Aorta (tissue), 5 donors: Measurements from ENCODE around the gene DENND5A. TPM values are rescaled to one million over a fixed set of nuclear protein-coding genes. Genes with fewer than 3 reads are reported as not detected.
"Not testable (repeated sequence)": the region's sequence is repeated elsewhere in the genome, so short reads cannot be mapped to it uniquely, and the experiment has no call there.

Experiments used
- ATAC-seq: fragments of 200-7000 bp; cut with Tn5 transposase; one replicate; pipeline ENCODE4 v1.9.1; 2022; ENCODE audit warnings: moderate library complexity; ENCODE audit not compliant: low FRiP score
- DNase-seq, 2 donors: peaks; one replicate each; pipeline ENCODE4 v3.0.0-alpha.2; 2020
- H3K27ac ChIP-seq, 2 donors: one replicate each; pipeline ENCODE4 v1.5.1; 2013; ENCODE audit warnings: low read length in 2 of 2, mild to moderate bottlenecking in 2 of 2, moderate library complexity in 2 of 2, control low read depth in 1 of 2, inconsistent platforms in 1 of 2, low read depth in 1 of 2
- H3K27me3 ChIP-seq, 2 donors: one replicate each; pipeline ENCODE4 v1.6.1; 2013; ENCODE audit warnings: control low read depth in 1 of 2, low read length in 1 of 2, mild to moderate bottlenecking in 1 of 2, moderate library complexity in 1 of 2; ENCODE audit not compliant: insufficient read depth in 2 of 2, control insufficient read depth in 1 of 2
- H3K36me3 ChIP-seq, 2 donors: one replicate each; pipeline ENCODE4 v1.6.1; 2013; ENCODE audit warnings: control low read depth in 1 of 2, low read length in 1 of 2, mild to moderate bottlenecking in 1 of 2; ENCODE audit not compliant: insufficient read depth in 2 of 2, control insufficient read depth in 1 of 2
- H3K4me1 ChIP-seq, 2 donors: one replicate each; pipeline ENCODE4 v1.6.1; 2013; ENCODE audit warnings: low read length in 2 of 2, control low read depth in 1 of 2, mild to moderate bottlenecking in 1 of 2, moderate library complexity in 1 of 2; ENCODE audit not compliant: insufficient read depth in 2 of 2, control insufficient read depth in 1 of 2
- H3K4me3 ChIP-seq, 2 donors: one replicate each; pipeline ENCODE4 v1.5.1; 2013; ENCODE audit warnings: low read length in 2 of 2, control low read depth in 1 of 2, mild to moderate bottlenecking in 1 of 2
- H3K9me3 ChIP-seq: one replicate; pipeline ENCODE4 v1.6.1; 2013; ENCODE audit warnings: mild to moderate bottlenecking, low read length; ENCODE audit not compliant: control insufficient read depth
- WGBS, 2 donors: extraction: QIAGEN DNeasy Blood & Tissue Kit; methylation state at CpG; one replicate each; pipeline ENCODE4 v1.1.7; 2013; 5-methylcytosine and 5-hydroxymethylcytosine counted together
- intact Hi-C, 2 donors: fragments of 100-400 bp; cut with DNase I; formaldehyde crosslinking; loops; one replicate each; pipeline versions ENCODE4 v1.14.2 to v1.15.0; 2022
- polyA plus RNA-seq, 2 donors: library from polyadenylated mRNA; stranded (reverse); fragments of 200-250 nt; gene quantifications; one replicate each; pipeline ENCODE4 v1.2.3, GENCODE V29; 2013
- total RNA-seq, 2 donors: library from RNA; stranded (reverse); fragmentation: NEBNext Ultra II Directional; extraction: Animal tissue kit (Norgen Biotek cat#: 25700); gene quantifications; one replicate each; pipeline ENCODE4 v1.2.1, GENCODE V29; 2021
- donor health status: healthy with polysubstance abuse.
- donor health status: Bipolar disorder and iron deficiency.
- donor health status: DM: no; HTN: no; CAD: no.
- donor health status: DM: no; HTN: no; CAD: no.
- donor health status: DM: yes; HTN: yes; CAD: no.

Gene DENND5A
- total and polyA plus RNA-seq, 4 donors: 56.0 to 155 (median 96.1) TPM

GRCh38 chr11:9231848-9232177 is 33.3 kb downstream of the DENND5A start:
- ATAC-seq (no peak), DNase-seq (no peak)
- intact Hi-C loops: no loop called here
- H3K9me3 ChIP-seq: no peaks in the 10 kb centered on the region
- H3K27me3 ChIP-seq: no peaks in the 10 kb centered on the region
- no peak overlapping the region for H3K27ac ChIP-seq
- H3K4me1 ChIP-seq: peaks cover 0 to 8% of the 10 kb centered on the region in 2 donors
- peak overlapping the region in 1 of 2 donors; percentile 24 for H3K4me3 ChIP-seq
- WGBS, 2 donors: 0% methylated on average over 1 of the region's 1 CpG
- no peaks in the 10 kb centered on the region for H3K36me3 ChIP-seq

- Histone ChIP-seq H3K27ac (no peak overlapping the region), H3K36me3 (no peaks in the 10 kb centered on the region), H3K27me3 (no peaks in the 10 kb centered on the region), H3K4me1 (peaks cover 0 to 8% of the 10 kb centered on the region in 2 donors), H3K4me3 (no peak overlapping the region), H3K9me3 (no peaks in the 10 kb centered on the region)
- ATAC-seq (no peak), DNase-seq (no peak)
- WGBS, 2 donors: 82 to 83% methylated on average over 3 of the region's 3 CpGs
- intact Hi-C loops: no loop called here
These were observed 34.9 kb downstream of the DENND5A start for GRCh38 chr11:9230296-9230695.

GRCh38 chr11:9228091-9228490 is 37.1 kb downstream of the DENND5A start:
- Histone ChIP-seq H3K27me3 (no peaks in the 10 kb centered on the region), H3K36me3 (no peaks in the 10 kb centered on the region), H3K27ac (no peak overlapping the region), H3K4me3 (no peak overlapping the region), H3K4me1 (peaks cover 0 to 8% of the 10 kb centered on the region in 2 donors), H3K9me3 (no peaks in the 10 kb centered on the region)
- WGBS, 2 donors: 73 to 81% methylated on average over 5 of the region's 5 CpGs
- DNase-seq (no peak), ATAC-seq (no peak)
- intact Hi-C loops: no loop called here

- no peaks in the 10 kb centered on the region for H3K36me3 ChIP-seq
- H3K27me3 ChIP-seq: no peaks in the 10 kb centered on the region
- H3K4me1 ChIP-seq: peaks cover 0 to 5% of the 10 kb centered on the region in 2 donors
- no peaks in the 10 kb centered on the region for H3K9me3 ChIP-seq
- intact Hi-C loops: no loop called here
- no peak for DNase-seq
- no peak for ATAC-seq
- no peak overlapping the region for H3K27ac ChIP-seq
- H3K4me3 ChIP-seq: no peak overlapping the region
- WGBS, 2 donors: 86 to 96% methylated on average over 1 of the region's 1 CpG
These were observed 39.3 kb downstream of the DENND5A start for GRCh38 chr11:9225748-9226298.

- no peaks in the 10 kb centered on the region for H3K9me3 ChIP-seq
- no peak overlapping the region for H3K4me3 ChIP-seq
- H3K4me1 ChIP-seq: peaks cover 0 to 1% of the 10 kb centered on the region in 2 donors
- no peaks in the 10 kb centered on the region for H3K36me3 ChIP-seq
- intact Hi-C loops: no loop called here
- no peak for DNase-seq
- H3K27ac ChIP-seq: no peak overlapping the region
- 34 to 38% methylated on average over 3 of the region's 3 CpGs for WGBS, 2 donors
- no peaks in the 10 kb centered on the region for H3K27me3 ChIP-seq
- no peak for ATAC-seq
These were observed 42.5 kb downstream of the DENND5A start for GRCh38 chr11:9222654-9223053.

GRCh38 chr11:9220853-9221252 is 44.3 kb downstream of the DENND5A start:
- H3K27ac ChIP-seq, DNase-seq, H3K9me3 ChIP-seq, H3K4me1 ChIP-seq, ATAC-seq, H3K27me3 ChIP-seq, H3K4me3 ChIP-seq, H3K36me3 ChIP-seq, intact Hi-C loops: not testable (repeated sequence)
- 98% methylated on average over 9 of the region's 9 CpGs for WGBS, 2 donors

GRCh38 chr11:9219572-9219971 is 45.6 kb downstream of the DENND5A start:
- Histone ChIP-seq H3K27ac (no peak overlapping the region), H3K27me3 (no peaks in the 10 kb centered on the region), H3K9me3 (no peaks in the 10 kb centered on the region), H3K4me3 (no peak overlapping the region), H3K4me1 (peaks cover 0 to 3% of the 10 kb centered on the region in 2 donors), H3K36me3 (no peaks in the 10 kb centered on the region)
- WGBS, 2 donors: 7 to 13% methylated on average over 2 of the region's 2 CpGs
- DNase-seq (no peak), ATAC-seq (peak; percentile 57)
- intact Hi-C loops: no loop called here

- no peaks in the 10 kb centered on the region for H3K36me3 ChIP-seq
- intact Hi-C loops: no loop called here
- H3K4me1 ChIP-seq: peaks cover 0 to 3% of the 10 kb centered on the region in 2 donors
- WGBS, 2 donors: 45% methylated on average over 2 of the region's 2 CpGs
- no peaks in the 10 kb centered on the region for H3K27me3 ChIP-seq
- peak overlapping the region; percentile 5 to 44 for H3K27ac ChIP-seq
- no peak overlapping the region for H3K4me3 ChIP-seq
- no peaks in the 10 kb centered on the region for H3K9me3 ChIP-seq
- peak; percentile 64 for ATAC-seq
- no peak for DNase-seq
These were observed 46.0 kb downstream of the DENND5A start for GRCh38 chr11:9219115-9219514.

GRCh38 chr11:9214765-9215164 is 50.4 kb downstream of the DENND5A start:
- 75% methylated on average over 5 of the region's 5 CpGs for WGBS, 2 donors
- Histone ChIP-seq H3K36me3 (no peaks in the 10 kb centered on the region), H3K27ac (no peak overlapping the region), H3K9me3 (no peaks in the 10 kb centered on the region), H3K4me3 (no peak overlapping the region), H3K4me1 (peaks cover under 1 to 3% of the 10 kb centered on the region in 2 donors), H3K27me3 (no peaks in the 10 kb centered on the region)
- ATAC-seq (no peak), DNase-seq (no peak)
- intact Hi-C loops: no loop called here
